H9 (cell line): Measurements from ENCODE around the gene DMRTA1. TPM values are rescaled to one million over a fixed set of nuclear protein-coding genes. Genes with fewer than 3 reads are reported as not detected.

Source experiments
- DNase-seq: peaks from one replicate; pipeline ENCODE4 v3.0.0-alpha.2; 2017
- H2AFZ ChIP-seq: one replicate; pipeline ENCODE4 v1.6.1; 2013; ENCODE audit warnings: mild to moderate bottlenecking, low read length, control low read depth, moderate library complexity
- H2AK5ac ChIP-seq: 2 replicates; pipeline ENCODE4 v1.6.1; 2013; ENCODE audit warnings: low read length, control low read depth, mixed read lengths; ENCODE audit not compliant: insufficient read length
- H2BK120ac ChIP-seq: one replicate; pipeline ENCODE4 v1.6.1; 2013; ENCODE audit warnings: low read depth, mild to moderate bottlenecking, low read length, control low read depth, inconsistent platforms; ENCODE audit not compliant: poor library complexity, severe bottlenecking
- H2BK12ac ChIP-seq: 2 replicates; pipeline ENCODE4 v1.6.1; 2013; ENCODE audit warnings: low read length, control low read depth, mixed read lengths, low read depth; ENCODE audit not compliant: insufficient read length
- H2BK15ac ChIP-seq: 2 replicates; pipeline ENCODE4 v1.6.1; 2013; ENCODE audit warnings: low read depth, low read length, control low read depth
- H2BK20ac ChIP-seq: one replicate; pipeline ENCODE4 v1.6.1; 2013; ENCODE audit warnings: low read depth, mild to moderate bottlenecking, low read length, control low read depth, inconsistent platforms; ENCODE audit not compliant: poor library complexity, severe bottlenecking
- H2BK5ac ChIP-seq: 2 replicates; pipeline ENCODE4 v1.6.1; 2013; ENCODE audit warnings: low read length, control low read depth, mixed read lengths; ENCODE audit not compliant: insufficient read length
- H3K14ac ChIP-seq: 2 replicates; pipeline ENCODE4 v1.6.1; 2013; ENCODE audit warnings: low read length, control low read depth; ENCODE audit not compliant: insufficient read depth
- H3K18ac ChIP-seq: 2 replicates; pipeline ENCODE4 v1.6.1; 2013; ENCODE audit warnings: low read depth, mild to moderate bottlenecking, mixed read lengths, low read length, control low read depth; ENCODE audit not compliant: insufficient read length
- H3K23ac ChIP-seq: 2 replicates; pipeline ENCODE4 v1.6.1; 2013; ENCODE audit warnings: low read length, control low read depth, mixed read lengths, low read depth; ENCODE audit not compliant: insufficient read length
- H3K23me2 ChIP-seq: 2 replicates; pipeline ENCODE4 v1.6.1; 2013; ENCODE audit warnings: low read depth, mild to moderate bottlenecking, mixed read lengths, low read length, control low read depth; ENCODE audit not compliant: insufficient read length, poor library complexity, severe bottlenecking
- H3K27ac ChIP-seq: 2 replicates; pipeline ENCODE4 v1.5.1; 2013; ENCODE audit warnings: low read length, control low read depth, mixed read lengths, low read depth; ENCODE audit not compliant: insufficient read length
- H3K27me3 ChIP-seq: 2 replicates; pipeline ENCODE4 v1.6.1; 2013; ENCODE audit warnings: low read length, control low read depth, inconsistent platforms; ENCODE audit not compliant: insufficient read depth
- H3K4ac ChIP-seq: 2 replicates; pipeline ENCODE4 v1.6.1; 2013; ENCODE audit warnings: low read depth, mild to moderate bottlenecking, control low read depth, inconsistent platforms, low read length, moderate library complexity
- H3K4me1 ChIP-seq: 2 replicates; pipeline ENCODE4 v1.6.1; 2013; ENCODE audit warnings: low read length, control low read depth, inconsistent platforms; ENCODE audit not compliant: insufficient read depth
- H3K4me2 ChIP-seq: 2 replicates; pipeline ENCODE4 v1.6.1; 2013; ENCODE audit warnings: low read length, control low read depth, mixed read lengths; ENCODE audit not compliant: insufficient read length, insufficient read depth
- H3K56ac ChIP-seq: 2 replicates; pipeline ENCODE4 v1.6.1; 2013; ENCODE audit warnings: low read depth, mild to moderate bottlenecking, mixed read lengths, low read length, control low read depth; ENCODE audit not compliant: insufficient read length
- H3K79me1 ChIP-seq: 2 replicates; pipeline ENCODE4 v1.6.1; 2013; ENCODE audit warnings: low read depth, mild to moderate bottlenecking, moderate library complexity, low read length, control low read depth, inconsistent platforms; ENCODE audit not compliant: insufficient read depth, poor library complexity, severe bottlenecking
- H3K79me2 ChIP-seq: 2 replicates; pipeline ENCODE4 v1.6.1; 2013; ENCODE audit warnings: low read length, control low read depth, inconsistent platforms; ENCODE audit not compliant: insufficient read depth
- H3K9ac ChIP-seq: 2 replicates; pipeline ENCODE4 v1.6.1; 2013; ENCODE audit warnings: low read length, control low read depth, mixed read lengths; ENCODE audit not compliant: insufficient read length; ENCODE audit errors: extremely low read depth
- H3K9me3 ChIP-seq: one replicate; pipeline ENCODE4 v1.6.1; 2013; ENCODE audit warnings: low read depth, low read length, inconsistent platforms; ENCODE audit not compliant: control insufficient read depth
- H3T11ph ChIP-seq: one replicate; pipeline ENCODE4 v1.6.1; 2013; ENCODE audit warnings: mild to moderate bottlenecking, low read length, control low read depth, inconsistent platforms
- H4K20me1 ChIP-seq: one replicate; pipeline ENCODE4 v1.6.1; 2013; ENCODE audit not compliant: control insufficient read depth, insufficient read length, insufficient read depth
- H4K5ac ChIP-seq: 2 replicates; pipeline ENCODE4 v1.6.1; 2013; ENCODE audit warnings: low read depth, mild to moderate bottlenecking, mixed read lengths, low read length, control low read depth; ENCODE audit not compliant: insufficient read length
- H4K8ac ChIP-seq: replicated peaks from 2 replicates; pipeline ENCODE4 v1.6.1; 2013; ENCODE audit warnings: low read length, control low read depth, mixed read lengths, low read depth; ENCODE audit not compliant: insufficient read length
- H4K91ac ChIP-seq: 2 replicates; pipeline ENCODE4 v1.6.1; 2013; ENCODE audit warnings: low read depth, mild to moderate bottlenecking, moderate library complexity, mixed read lengths, low read length, control low read depth; ENCODE audit not compliant: insufficient read length
- H3K27ac Mint-ChIP-seq, 3 experiments: 2 replicates in 2 of 3; 3 replicates in 1 of 3; pipeline ENCODE4 v1.8.0; 2020 to 2021; ENCODE audit warnings: mixed read lengths in 3 of 3, mild to moderate bottlenecking in 1 of 3, moderate library complexity in 1 of 3
- H3K27me3 Mint-ChIP-seq: 2 replicates; pipeline ENCODE4 v1.8.0; 2021; ENCODE audit warnings: low read depth, mild to moderate bottlenecking, moderate library complexity, mixed read lengths
- H3K36me3 Mint-ChIP-seq, 3 experiments: 2 replicates in 2 of 3; 3 replicates in 1 of 3; pipeline ENCODE4 v1.8.0; 2020 to 2021; ENCODE audit warnings: low read depth in 3 of 3, mixed read lengths in 3 of 3; ENCODE audit not compliant: insufficient read depth in 1 of 3
- H3K4me1 Mint-ChIP-seq, 2 experiments: 2 replicates each; pipeline ENCODE4 v1.8.0; 2020; ENCODE audit warnings: mixed read lengths in 2 of 2
- H3K4me3 Mint-ChIP-seq, 2 experiments: 2 replicates in 1 of 2; 3 replicates in 1 of 2; pipeline ENCODE4 v1.8.0; 2020 to 2021; ENCODE audit warnings: mild to moderate bottlenecking in 2 of 2, mixed read lengths in 2 of 2, moderate library complexity in 1 of 2
- H3K9me3 Mint-ChIP-seq, 2 experiments: 2 replicates in 1 of 2; 3 replicates in 1 of 2; pipeline ENCODE4 v1.8.0; 2020; ENCODE audit warnings: mild to moderate bottlenecking in 2 of 2, mixed read lengths in 2 of 2, moderate library complexity in 1 of 2
- WGBS: extraction: QIAGEN DNeasy Blood & Tissue Kit; methylation state at CpG from one replicate; pipeline ENCODE4 v1.1.7; 2013; ENCODE audit warnings: missing lambda C conversion rate, low lambda C conversion rate, mixed read lengths; ENCODE audit not compliant: insufficient read length; ENCODE audit errors: extremely low coverage; 5-methylcytosine and 5-hydroxymethylcytosine counted together
- total RNA-seq: library from RNA; stranded (reverse); gene quantifications from 2 replicates; pipeline ENCODE4 v1.2.1, GENCODE V29; 2021
- TF ChIP-seq, protein P1 (sequence below): fragments of 200-600 bp; sonication (generic); conservative IDR thresholded peaks from 3 replicates; pipeline ENCODE4 v1.8.0; 2021; ENCODE audit warnings: antibody characterized with exemption, mild to moderate bottlenecking

Gene DMRTA1
- total RNA-seq, 1 experiment from 2014 or later = 2.8 TPM

DNA sequence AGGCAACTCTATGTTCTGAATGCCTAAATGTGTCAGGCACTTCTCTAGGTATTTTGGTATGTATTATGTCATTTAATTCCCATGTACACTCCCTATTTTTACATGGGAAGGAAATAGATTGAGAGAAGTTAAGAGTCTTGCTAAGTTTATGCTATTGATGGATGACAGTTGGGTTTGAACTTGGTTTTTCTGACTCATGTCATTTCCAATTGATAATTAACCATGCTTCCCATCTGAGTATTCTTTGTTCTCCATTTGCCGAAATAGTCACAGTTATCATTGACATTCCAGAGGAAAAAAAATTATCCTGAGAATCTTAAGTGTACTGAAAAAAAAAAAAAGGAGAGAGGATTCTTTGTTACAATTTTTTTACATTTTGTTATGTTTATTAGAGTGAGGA lies 23.1 kb upstream of the DMRTA1 start:
- Histone ChIP-seq H2AFZ (no peak overlapping the region), H4K20me1 (no peaks in the 10 kb centered on the region), H4K91ac (no peak overlapping the region), H4K5ac (no peak overlapping the region), H3K9me3 (no peaks in the 10 kb centered on the region), H2BK5ac (no peak overlapping the region), H3K23me2 (no peaks in the 10 kb centered on the region), H2BK15ac (no peak overlapping the region), H3K27ac (no peak overlapping the region), H3K79me1 (no peaks in the 10 kb centered on the region), H3K79me2 (no peaks in the 10 kb centered on the region), H3T11ph (no peak overlapping the region), H3K27me3 (no peaks in the 10 kb centered on the region), H4K8ac (no peak overlapping the region), H2BK20ac (no peak overlapping the region), H3K23ac (no peak overlapping the region), H3K18ac (no peak overlapping the region), H3K14ac (no peak overlapping the region), H2AK5ac (no peak overlapping the region), H2BK120ac (no peak overlapping the region), H3K4me2 (no peak overlapping the region), H3K9ac (no peak overlapping the region), H3K56ac (no peak overlapping the region), H3K4ac (no peak overlapping the region), H3K4me1 (peaks cover 4% of the 10 kb centered on the region; the same call in 1 of the 2 replicates), H2BK12ac (no peak overlapping the region)
- no peaks in the 10 kb centered on the region for H3K9me3 Mint-ChIP-seq
- TF ChIP-seq, protein P1, sequence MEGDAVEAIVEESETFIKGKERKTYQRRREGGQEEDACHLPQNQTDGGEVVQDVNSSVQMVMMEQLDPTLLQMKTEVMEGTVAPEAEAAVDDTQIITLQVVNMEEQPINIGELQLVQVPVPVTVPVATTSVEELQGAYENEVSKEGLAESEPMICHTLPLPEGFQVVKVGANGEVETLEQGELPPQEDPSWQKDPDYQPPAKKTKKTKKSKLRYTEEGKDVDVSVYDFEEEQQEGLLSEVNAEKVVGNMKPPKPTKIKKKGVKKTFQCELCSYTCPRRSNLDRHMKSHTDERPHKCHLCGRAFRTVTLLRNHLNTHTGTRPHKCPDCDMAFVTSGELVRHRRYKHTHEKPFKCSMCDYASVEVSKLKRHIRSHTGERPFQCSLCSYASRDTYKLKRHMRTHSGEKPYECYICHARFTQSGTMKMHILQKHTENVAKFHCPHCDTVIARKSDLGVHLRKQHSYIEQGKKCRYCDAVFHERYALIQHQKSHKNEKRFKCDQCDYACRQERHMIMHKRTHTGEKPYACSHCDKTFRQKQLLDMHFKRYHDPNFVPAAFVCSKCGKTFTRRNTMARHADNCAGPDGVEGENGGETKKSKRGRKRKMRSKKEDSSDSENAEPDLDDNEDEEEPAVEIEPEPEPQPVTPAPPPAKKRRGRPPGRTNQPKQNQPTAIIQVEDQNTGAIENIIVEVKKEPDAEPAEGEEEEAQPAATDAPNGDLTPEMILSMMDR = no peak
- peaks cover 5 to 11% of the 10 kb centered on the region in 2 experiments for H3K4me1 Mint-ChIP-seq
- no peaks in the 10 kb centered on the region for H3K36me3 Mint-ChIP-seq
- H3K27ac Mint-ChIP-seq = no peak overlapping the region
- no peak overlapping the region for H3K4me3 Mint-ChIP-seq
- no peaks in the 10 kb centered on the region for H3K27me3 Mint-ChIP-seq
- WGBS = no CpG with 5 or more reads among the region's 1 CpG
- DNase-seq = no peak
